Body of pancreas (tissue), 4 donors: ENCODE results near the gene BDKRB2.

Source experiments
- CTCF ChIP-seq, 7 experiments: fragments of 450-650 bp in 4 of 7; fragments of 200-600 bp in 3 of 7; sonication (generic) in 3 of 7; IDR thresholded peaks; one replicate each; pipeline ENCODE4 v1.5.1; 2016 to 2019; ENCODE audit warnings: antibody characterized with exemption in 7 of 7
- POLR2A ChIP-seq, 3 donors: fragments of 450-650 bp; IDR thresholded peaks; one replicate each; pipeline ENCODE4 v1.6.1; 2016; ENCODE audit warnings: antibody characterized with exemption in 3 of 3, mild to moderate bottlenecking in 2 of 3

GRCh38 chr14:96265383-96266095 is 60.9 kb downstream of the BDKRB2 start:
- no peak for TF ChIP-seq CTCF (IDR thresholded peaks at IDR 0.05)
- TF ChIP-seq POLR2A (IDR thresholded peaks at IDR 0.05) = no peak
